AG09309 (cell line): ENCODE measurements around the gene IL2RA.

ENCODE experiments used
- DNase-seq: peaks from one replicate; pipeline ENCODE4 v3.0.0-alpha.2; 2010; ENCODE audit warnings: low read depth
- H3K4me3 ChIP-seq: 2 replicates; pipeline ENCODE4 v1.5.1; 2011; ENCODE audit warnings: mild to moderate bottlenecking, low read depth, low read length, moderate library complexity; ENCODE audit not compliant: control insufficient read depth
- CTCF ChIP-seq: IDR thresholded peaks from 2 replicates; pipeline ENCODE4 v1.5.1; 2011; ENCODE audit warnings: mild to moderate bottlenecking, low read depth, low read length, inconsistent platforms; ENCODE audit not compliant: insufficient read depth, control insufficient read depth; ENCODE audit errors: missing control alignments

IL2RA gene

GRCh38 chr10:6092731-6093130, 30.6 kb upstream of the IL2RA start:
- no peak for DNase-seq
- H3K4me3 ChIP-seq, result no peak overlapping the region
- TF ChIP-seq CTCF, result no peak

DNA sequence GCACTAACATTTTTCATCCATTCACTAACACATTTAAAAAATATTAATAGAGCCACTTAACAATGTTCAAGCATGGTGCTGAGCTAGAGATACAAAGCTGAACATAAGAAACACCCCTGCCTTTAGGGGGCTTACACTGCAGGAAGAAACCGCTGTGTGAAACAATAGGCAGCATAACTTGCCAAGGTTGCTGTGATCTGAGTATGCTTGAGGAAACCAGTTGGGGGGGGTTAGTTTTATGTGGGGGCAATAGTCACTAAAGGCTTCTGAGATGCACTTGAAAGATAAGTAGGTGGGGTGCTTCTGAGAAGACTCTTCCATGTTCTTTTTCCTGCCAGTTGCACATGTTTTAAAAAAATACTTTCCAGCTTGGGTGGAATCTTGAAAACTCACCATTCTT, 29.5 kb upstream of the IL2RA start:
- H3K4me3 ChIP-seq, result no peak overlapping the region
- no peak for DNase-seq
- no peak for TF ChIP-seq CTCF

DNA sequence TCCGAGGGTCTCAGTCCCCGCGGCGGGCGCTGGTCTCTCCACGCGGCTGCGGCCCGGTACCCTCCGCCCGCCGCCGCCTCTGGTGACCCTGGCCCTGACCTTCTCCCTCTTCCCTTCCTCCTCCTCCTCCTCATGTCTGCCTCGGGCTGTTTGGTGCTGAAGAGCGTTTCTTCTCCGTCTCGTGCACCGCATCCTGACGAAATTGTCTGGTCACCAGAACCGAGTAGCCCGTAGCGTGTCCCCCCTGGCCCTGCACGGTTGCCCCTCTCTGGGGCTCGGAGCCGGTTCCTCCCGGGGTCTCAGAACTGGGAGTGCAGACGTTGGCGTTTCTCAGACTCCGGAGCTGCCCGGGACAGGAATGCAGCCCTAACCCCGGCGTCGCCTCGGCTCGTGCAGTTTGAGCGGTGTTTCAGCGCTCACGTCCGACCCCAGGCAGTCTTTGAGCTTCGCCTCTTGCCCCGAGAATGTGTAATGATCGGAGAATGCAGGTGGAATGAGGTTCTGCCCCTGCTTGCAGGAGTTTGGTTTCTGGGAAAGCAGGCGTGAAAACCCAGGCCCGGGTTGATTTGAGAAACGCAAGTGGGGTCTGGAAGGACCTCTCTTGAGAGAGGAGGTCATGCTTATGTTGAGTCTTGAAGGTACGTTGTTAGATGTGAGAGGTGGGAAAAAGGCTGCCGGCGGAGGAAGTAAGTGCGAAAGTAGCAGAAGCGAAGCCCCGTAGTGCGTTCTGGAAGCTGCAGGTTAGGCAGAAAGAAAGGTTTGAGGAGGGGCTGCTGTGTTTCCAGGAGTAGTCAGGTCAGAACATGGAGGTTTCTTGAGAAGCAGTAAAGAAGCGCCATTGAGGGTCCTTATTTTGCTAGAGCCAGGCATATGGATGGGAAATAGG, 27.4 kb upstream of the IL2RA start:
- peak overlapping the region; percentile 67 for H3K4me3 ChIP-seq
- TF ChIP-seq CTCF, result no peak
- no peak for DNase-seq

DNA sequence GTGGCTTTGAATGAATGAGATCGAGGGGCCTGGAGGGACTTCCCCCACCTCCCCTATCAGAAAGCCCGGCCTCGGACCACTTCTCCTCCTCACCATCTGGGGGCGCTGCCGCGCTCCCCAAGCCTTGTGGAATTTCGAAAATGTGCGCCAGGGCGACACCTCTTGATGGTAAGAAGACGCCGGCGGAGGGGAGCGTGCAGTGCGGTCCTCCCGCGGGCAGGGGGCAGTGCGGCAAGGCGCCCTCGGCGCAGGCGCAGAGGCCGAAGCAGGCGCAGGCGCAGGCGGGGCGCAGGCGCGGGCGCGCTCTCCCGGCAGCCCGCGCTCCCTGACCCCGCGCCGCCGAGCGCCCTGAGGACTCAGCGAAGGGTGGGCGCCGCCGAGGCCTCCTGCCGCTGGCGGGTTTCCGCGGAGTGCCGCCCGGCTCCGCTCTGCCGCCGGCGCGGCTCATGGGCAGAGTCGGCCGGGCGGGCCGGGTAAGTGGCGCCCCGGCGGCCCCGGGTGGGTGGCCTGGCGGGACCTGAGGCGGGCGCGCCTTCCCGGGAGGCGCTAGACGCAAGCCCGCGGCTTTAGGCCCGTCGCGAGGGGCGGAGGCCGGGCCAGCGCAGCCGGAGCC, 26.7 kb upstream of the IL2RA start, which contains the start of gene RBM17:
TSS of gene RBM17 (plus strand) at position 314 of the 613 bp plus-strand sequence. CDS start 8,032 bp downstream, outside the sequence.
- TF ChIP-seq CTCF, result peak; percentile 100
- peak within 1 kb of the TSS; percentile 67 for H3K4me3 ChIP-seq
- peak; percentile 90 for DNase-seq

- H3K4me3 ChIP-seq, result no peak overlapping the region
- peak; percentile 61 for DNase-seq
- TF ChIP-seq CTCF, result peak; percentile 87
These were observed 24.4 kb upstream of the IL2RA start for GRCh38 chr10:6086375-6087233.
